ENCODE results near the gene CLCN5. TPM values are rescaled to one million over a fixed set of nuclear protein-coding genes. Genes with fewer than 3 reads are reported as not detected.

The CLCN5 gene
- total and polyA plus RNA-seq, 10 of the 15 experiments (the other 5 are each of a cell fraction or from before 2014, with no cell fraction given), result 0.33 to 3.8 (median 2.6) TPM

DNA sequence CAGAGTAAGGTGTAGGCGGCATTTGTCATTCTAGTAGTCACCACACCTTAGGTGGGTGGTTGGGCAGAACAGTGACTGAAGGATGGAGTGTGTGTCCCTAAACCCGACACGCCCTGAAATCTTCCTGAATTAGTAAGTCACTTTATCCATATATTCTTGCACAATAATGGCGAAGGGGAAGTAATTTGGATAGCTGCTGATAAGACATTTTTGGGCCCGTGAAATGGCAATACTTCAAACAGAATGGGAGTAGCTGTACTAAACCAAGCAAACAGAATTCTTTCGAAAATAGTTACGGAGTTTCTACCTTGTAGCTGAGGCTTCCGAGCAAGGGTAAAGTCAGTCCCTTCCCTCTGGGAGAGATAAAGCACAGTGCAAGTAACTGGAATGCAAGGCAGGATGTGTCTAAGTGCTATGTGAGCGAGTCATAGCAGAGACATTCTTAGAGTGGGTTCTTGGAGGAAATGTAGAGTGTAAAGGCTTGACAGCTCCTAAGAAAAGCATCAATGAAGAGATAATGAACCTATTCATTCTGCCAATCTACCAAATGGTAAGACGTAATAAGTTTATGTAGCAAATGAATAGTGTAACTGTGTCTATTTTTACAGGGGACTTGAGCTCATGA, 72.8 kb downstream of the CLCN5 start:
- H3K79me2 ChIP-seq (ENCODE audit: control insufficient read depth, insufficient read depth, low read length), result no peaks in the 10 kb centered on the region
- no peaks in the 10 kb centered on the region for H3K27me3 ChIP-seq (replicated peaks in 1 of 2; ENCODE audit: control insufficient read depth in 2 of 2, insufficient read depth in 2 of 2, low read length in 1 of 2)
- no peak for FAIRE-seq
- RAD21 ChIA-PET (ENCODE audit: unreplicated experiment), result no interaction called here
- H2AFZ ChIP-seq (ENCODE audit: control insufficient read depth, low read depth, low read length), result no peak overlapping the region
- no TSS peak for BruUV-seq (replicated peaks)
- in situ Hi-C loops (cut with MboI) (no loop called here), intact Hi-C loops (cut with micrococcal nuclease; ENCODE audit: unreplicated experiment) (no loop called here)
- SMC1A ChIA-PET (ENCODE audit: uncharacterized antibody, unreplicated experiment), result interaction anchor here (0.7 kb wide), 1 partner anchor 14 kb away, joined by 4 read pairs; no protein-coding TSS in a partner anchor
- no peak for TF ChIP-seq TARDBP (IDR thresholded peaks at IDR 0.05; ENCODE audit: borderline replicate concordance)
- TF ChIP-seq ESRRA (IDR thresholded peaks at IDR 0.05; ENCODE audit: low read length), result no peak
- TF ChIP-seq EGR1 (IDR thresholded peaks at IDR 0.05; ENCODE audit: borderline replicate concordance in 1 of 2, low read depth in 2 of 2, low read length in 2 of 2), result no peak
- TF ChIP-seq JUNB (IDR thresholded peaks at IDR 0.05), result no peak
- TF ChIP-seq, protein P1, sequence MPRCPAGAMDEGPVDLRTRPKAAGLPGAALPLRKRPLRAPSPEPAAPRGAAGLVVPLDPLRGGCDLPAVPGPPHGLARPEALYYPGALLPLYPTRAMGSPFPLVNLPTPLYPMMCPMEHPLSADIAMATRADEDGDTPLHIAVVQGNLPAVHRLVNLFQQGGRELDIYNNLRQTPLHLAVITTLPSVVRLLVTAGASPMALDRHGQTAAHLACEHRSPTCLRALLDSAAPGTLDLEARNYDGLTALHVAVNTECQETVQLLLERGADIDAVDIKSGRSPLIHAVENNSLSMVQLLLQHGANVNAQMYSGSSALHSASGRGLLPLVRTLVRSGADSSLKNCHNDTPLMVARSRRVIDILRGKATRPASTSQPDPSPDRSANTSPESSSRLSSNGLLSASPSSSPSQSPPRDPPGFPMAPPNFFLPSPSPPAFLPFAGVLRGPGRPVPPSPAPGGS (IDR thresholded peaks at IDR 0.05; ENCODE audit: borderline replicate concordance, insufficient read depth, low read depth, low read length, poor library complexity, severe bottlenecking), result no peak
- no peak for TF ChIP-seq MTA2 (IDR thresholded peaks at IDR 0.05; ENCODE audit: low read depth)
- no peak for TF ChIP-seq NFYA (IDR thresholded peaks at IDR 0.05; ENCODE audit: borderline replicate concordance, low read depth, low read length)
- no peak for TF ChIP-seq RAD51 (IDR thresholded peaks at IDR 0.05)
- TF ChIP-seq CHD1 (IDR thresholded peaks at IDR 0.05; ENCODE audit: low read depth, low read length), result no peak
- TF ChIP-seq, protein P2, sequence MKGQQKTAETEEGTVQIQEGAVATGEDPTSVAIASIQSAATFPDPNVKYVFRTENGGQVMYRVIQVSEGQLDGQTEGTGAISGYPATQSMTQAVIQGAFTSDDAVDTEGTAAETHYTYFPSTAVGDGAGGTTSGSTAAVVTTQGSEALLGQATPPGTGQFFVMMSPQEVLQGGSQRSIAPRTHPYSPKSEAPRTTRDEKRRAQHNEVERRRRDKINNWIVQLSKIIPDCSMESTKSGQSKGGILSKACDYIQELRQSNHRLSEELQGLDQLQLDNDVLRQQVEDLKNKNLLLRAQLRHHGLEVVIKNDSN (IDR thresholded peaks at IDR 0.05; ENCODE audit: borderline replicate concordance, extremely low read length, insufficient read depth, low read depth, low read length), result no peak
- TF ChIP-seq, protein P3, sequence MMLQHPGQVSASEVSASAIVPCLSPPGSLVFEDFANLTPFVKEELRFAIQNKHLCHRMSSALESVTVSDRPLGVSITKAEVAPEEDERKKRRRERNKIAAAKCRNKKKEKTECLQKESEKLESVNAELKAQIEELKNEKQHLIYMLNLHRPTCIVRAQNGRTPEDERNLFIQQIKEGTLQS (IDR thresholded peaks at IDR 0.05; ENCODE audit: borderline replicate concordance, extremely low read depth, low read depth, low read length), result no peak
- TF ChIP-seq RELA (IDR thresholded peaks at IDR 0.05; ENCODE audit: borderline replicate concordance, partially characterized antibody), result no peak
- no peak for TF ChIP-seq KLF5 (IDR thresholded peaks at IDR 0.05; ENCODE audit: partially characterized antibody)
- TF ChIP-seq, protein P4, sequence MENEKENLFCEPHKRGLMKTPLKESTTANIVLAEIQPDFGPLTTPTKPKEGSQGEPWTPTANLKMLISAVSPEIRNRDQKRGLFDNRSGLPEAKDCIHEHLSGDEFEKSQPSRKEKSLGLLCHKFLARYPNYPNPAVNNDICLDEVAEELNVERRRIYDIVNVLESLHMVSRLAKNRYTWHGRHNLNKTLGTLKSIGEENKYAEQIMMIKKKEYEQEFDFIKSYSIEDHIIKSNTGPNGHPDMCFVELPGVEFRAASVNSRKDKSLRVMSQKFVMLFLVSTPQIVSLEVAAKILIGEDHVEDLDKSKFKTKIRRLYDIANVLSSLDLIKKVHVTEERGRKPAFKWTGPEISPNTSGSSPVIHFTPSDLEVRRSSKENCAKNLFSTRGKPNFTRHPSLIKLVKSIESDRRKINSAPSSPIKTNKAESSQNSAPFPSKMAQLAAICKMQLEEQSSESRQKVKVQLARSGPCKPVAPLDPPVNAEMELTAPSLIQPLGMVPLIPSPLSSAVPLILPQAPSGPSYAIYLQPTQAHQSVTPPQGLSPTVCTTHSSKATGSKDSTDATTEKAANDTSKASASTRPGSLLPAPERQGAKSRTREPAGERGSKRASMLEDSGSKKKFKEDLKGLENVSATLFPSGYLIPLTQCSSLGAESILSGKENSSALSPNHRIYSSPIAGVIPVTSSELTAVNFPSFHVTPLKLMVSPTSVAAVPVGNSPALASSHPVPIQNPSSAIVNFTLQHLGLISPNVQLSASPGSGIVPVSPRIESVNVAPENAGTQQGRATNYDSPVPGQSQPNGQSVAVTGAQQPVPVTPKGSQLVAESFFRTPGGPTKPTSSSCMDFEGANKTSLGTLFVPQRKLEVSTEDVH (IDR thresholded peaks at IDR 0.05; ENCODE audit: low read depth, partially characterized antibody), result no peak
- 60% methylated on average over 10 of the region's 10 CpGs for WGBS (ENCODE audit: insufficient coverage, insufficient replicate concordance, low lambda C conversion rate, missing lambda C conversion rate)
- no peaks in the 10 kb centered on the region for H3K9me3 ChIP-seq (replicated peaks; ENCODE audit: control insufficient read depth, insufficient read depth, low read length)
- no peaks in the 10 kb centered on the region for H3K4me1 ChIP-seq (ENCODE audit: control insufficient read depth, insufficient read depth, low read length)
- CTCF ChIA-PET, result interaction anchor here (1.2 to 1.9 kb wide), 2 partner anchors 58 to 76 kb away, joined by 3 to 6 read pairs; no protein-coding TSS in a partner anchor
- no peak overlapping the region for H3K4me2 ChIP-seq (ENCODE audit: control insufficient read depth, insufficient read depth)
- no peak for ATAC-seq
- no peak overlapping the region for H3K9ac ChIP-seq (ENCODE audit: control insufficient read depth, insufficient read depth, low read length)
- H3K4me3 ChIP-seq, result no peak overlapping the region
- H4K20me1 ChIP-seq (ENCODE audit: control insufficient read depth, insufficient read depth), result no peaks in the 10 kb centered on the region
- POLR2A ChIA-PET, result no interaction called here
- DNase-seq (ENCODE audit: low read depth, low spot score), result no peak
- no peaks in the 10 kb centered on the region for H3K36me3 ChIP-seq (ENCODE audit: control insufficient read depth in 2 of 2, insufficient read depth in 2 of 2, low read length in 1 of 2)
- no peak overlapping the region for H3K27ac ChIP-seq (ENCODE audit: control insufficient read depth, insufficient read depth)
